ENCODE results near the gene SMARCC1. TPM values are rescaled to one million over a fixed set of nuclear protein-coding genes. Genes with fewer than 3 reads are reported as not detected.
"Not testable (repeated sequence)": the region's sequence is repeated elsewhere in the genome, so short reads cannot be mapped to it uniquely, and the experiment has no call there.

SMARCC1 gene
- total RNA-seq (2021; fragmentation: NEBNext Ultra II Directional; extraction: Animal tissue kit (Norgen Biotek cat#: 25700)): 10 to 100 TPM; 65.8 to 81.9 (median 69.2) TPM
- long read RNA-seq, full-length matches to known transcripts: 1 of 35 reads
- long read RNA-seq, partial matches to known transcripts: 22 of 35 reads
- long read RNA-seq, other reads (novel, unspliced or antisense): 12 of 35 reads

DNA sequence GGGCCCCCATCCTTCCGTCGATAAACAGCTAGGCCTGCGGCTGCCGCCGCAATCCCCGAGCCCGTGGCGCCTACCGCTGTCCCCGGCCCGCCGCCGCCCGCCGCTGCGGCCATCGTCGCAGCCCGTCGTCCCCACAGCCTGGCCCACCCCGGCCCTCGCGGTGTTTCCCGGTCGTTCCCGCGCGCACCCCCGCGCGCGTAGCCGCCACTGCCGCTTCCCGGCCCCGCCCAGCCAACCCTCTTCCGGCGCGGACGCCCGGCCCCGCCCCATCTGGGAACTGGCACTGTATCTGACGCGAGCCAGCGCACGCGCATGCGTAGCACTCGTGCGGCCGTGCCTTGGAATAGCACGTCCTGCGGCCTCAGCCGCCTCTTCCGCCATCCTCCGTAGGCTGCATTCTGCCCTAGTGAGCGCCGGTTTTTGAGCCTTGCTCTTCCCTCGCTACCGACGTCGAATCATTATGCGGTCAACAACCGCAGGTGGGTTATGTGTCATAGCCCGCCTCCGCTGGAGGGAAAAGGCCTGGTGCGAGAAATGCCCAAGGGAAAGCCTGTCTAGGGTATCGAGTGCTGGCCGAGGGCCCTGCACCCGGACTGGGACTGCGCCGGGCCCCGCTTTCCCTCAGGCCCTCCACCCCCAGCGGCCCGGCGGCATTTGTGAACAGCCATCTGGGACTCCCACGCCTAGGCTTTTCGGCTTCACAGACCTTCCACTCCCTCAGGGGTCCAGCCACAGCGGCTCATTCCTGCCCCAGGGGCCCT is at the start of gene SMARCC1:
TSS of gene SMARCC1 (minus strand) at position 209 of the 761 bp plus-strand sequence. CDS start at position 113, 96 bp downstream.
- Mint-ChIP-seq H3K9me3 (no peaks in the 10 kb centered on the region), H3K4me3 (peak within 1 kb of the TSS; percentile 98), H3K27me3 (ENCODE audit: insufficient read depth) (peaks cover 8% of the 10 kb centered on the region), H3K4me1 (ENCODE audit: low read depth) (peaks cover 23% of the 10 kb centered on the region), H3K36me3 (ENCODE audit: low read depth) (no peaks in the 10 kb centered on the region), H3K27ac (peak within 1 kb of the TSS; percentile 99)
- peak; percentile 97 for DNase-seq
- TF ChIP-seq, protein P1, sequence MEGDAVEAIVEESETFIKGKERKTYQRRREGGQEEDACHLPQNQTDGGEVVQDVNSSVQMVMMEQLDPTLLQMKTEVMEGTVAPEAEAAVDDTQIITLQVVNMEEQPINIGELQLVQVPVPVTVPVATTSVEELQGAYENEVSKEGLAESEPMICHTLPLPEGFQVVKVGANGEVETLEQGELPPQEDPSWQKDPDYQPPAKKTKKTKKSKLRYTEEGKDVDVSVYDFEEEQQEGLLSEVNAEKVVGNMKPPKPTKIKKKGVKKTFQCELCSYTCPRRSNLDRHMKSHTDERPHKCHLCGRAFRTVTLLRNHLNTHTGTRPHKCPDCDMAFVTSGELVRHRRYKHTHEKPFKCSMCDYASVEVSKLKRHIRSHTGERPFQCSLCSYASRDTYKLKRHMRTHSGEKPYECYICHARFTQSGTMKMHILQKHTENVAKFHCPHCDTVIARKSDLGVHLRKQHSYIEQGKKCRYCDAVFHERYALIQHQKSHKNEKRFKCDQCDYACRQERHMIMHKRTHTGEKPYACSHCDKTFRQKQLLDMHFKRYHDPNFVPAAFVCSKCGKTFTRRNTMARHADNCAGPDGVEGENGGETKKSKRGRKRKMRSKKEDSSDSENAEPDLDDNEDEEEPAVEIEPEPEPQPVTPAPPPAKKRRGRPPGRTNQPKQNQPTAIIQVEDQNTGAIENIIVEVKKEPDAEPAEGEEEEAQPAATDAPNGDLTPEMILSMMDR (IDR thresholded peaks at IDR 0.05): no peak; the same call in 1 of the 2 replicates

DNA sequence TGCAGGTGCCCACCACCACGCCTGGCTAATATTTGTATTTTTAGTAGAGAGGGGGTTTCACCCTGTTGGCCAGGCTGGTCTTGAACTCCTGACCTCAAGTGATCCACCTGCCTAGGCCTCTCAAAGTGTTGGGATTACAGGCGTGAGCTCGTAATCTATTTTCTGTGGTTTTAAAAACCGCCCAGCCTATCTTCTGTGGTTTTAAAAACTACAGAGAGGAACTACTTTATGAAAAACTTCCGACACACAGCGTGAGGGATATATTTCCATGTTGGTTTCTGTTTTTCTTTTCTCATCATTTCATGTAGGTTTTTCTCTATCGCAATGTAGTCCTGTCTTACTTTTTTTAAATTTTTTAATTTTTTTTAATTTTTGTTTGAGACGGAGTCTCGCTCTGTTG is 47.8 kb upstream of the SMARCC1 start:
- H3K27ac Mint-ChIP-seq; H3K27me3 Mint-ChIP-seq (ENCODE audit: insufficient read depth); H3K4me3 Mint-ChIP-seq; DNase-seq; H3K9me3 Mint-ChIP-seq: not testable (repeated sequence)
- Mint-ChIP-seq H3K4me1 (ENCODE audit: low read depth) (peaks cover 22% of the 10 kb centered on the region), H3K36me3 (ENCODE audit: low read depth) (peaks cover 35% of the 10 kb centered on the region)

DNA sequence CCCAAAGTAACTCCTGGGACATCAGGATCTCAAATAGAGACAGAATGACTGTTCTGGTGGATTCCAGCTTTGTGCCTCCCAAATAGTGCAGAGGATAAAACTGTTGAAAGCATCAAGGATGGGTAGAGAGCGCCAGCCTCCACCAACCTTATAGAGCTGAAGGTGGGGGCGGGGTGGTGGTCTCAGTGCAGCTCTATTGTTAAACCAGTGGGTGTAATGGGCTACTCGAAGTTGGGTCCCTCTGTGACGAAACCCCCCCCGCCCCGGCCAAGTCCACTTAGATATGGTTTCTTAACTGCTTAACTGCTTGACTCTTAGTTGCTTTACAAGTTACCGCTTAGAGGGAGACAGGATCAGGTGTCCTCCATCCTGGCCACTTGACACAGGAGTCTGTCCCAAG is 43.9 kb upstream of the SMARCC1 start:
- Mint-ChIP-seq H3K27me3 (ENCODE audit: insufficient read depth) (no peaks in the 10 kb centered on the region; the same call in 1 of the 2 replicates), H3K4me1 (ENCODE audit: low read depth) (peaks cover 26% of the 10 kb centered on the region), H3K4me3 (peak overlapping the region; percentile 96), H3K36me3 (ENCODE audit: low read depth) (peaks cover 18% of the 10 kb centered on the region), H3K9me3 (no peaks in the 10 kb centered on the region), H3K27ac (peak overlapping the region; percentile 80)
- TF ChIP-seq, protein P1 (IDR thresholded peaks at IDR 0.05): no peak
- no peak for DNase-seq

DNA sequence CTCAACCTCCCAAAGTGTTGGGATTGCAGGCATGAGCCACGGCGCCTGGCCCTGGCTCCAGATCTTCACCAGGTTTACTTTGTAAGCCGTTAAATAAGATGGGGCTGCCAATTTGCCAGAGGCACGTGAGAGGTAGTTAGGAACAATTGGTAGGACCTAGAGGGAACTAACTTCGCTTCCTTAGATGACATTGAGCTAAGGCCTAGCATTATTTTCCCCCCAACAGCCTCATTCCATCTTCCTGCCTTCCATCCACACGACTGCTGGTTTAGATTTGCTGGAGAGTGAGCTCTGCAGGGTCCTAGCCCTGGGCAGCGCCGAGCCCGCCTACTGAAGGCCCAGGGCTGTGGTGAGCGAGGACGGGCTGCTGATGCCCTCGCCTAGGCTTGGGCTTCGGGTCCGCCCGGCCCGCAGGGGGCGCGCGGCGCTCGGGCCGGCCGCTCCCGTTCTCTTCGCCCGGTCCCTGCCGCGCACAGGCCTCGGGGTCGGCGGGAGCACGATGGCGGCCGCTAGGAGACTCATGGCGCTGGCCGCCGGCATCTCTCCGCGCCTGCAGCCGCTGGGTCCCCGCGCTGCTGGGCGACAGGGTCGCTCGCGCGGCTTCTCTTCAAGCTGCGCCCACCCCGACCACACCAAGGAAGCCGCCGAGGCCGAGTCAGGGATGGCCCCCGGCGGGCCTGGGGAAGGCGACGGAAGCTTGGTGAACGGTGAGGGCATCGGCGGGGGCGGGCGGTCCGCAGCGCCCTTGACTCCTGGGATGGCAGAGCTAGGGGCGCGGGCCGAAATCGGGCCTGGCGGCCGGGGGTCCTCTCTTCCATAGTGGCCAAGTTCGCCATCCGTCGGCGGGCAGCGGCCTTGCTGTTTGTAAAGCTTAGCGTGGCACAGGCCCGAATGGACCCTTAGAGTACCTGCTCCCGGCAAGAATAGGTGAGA is 43.1 kb upstream of the SMARCC1 start:
- TF ChIP-seq, protein P1 (IDR thresholded peaks at IDR 0.05): peak; percentile 91
- peak; percentile 69 for DNase-seq
- Mint-ChIP-seq H3K27me3 (ENCODE audit: insufficient read depth) (no peaks in the 10 kb centered on the region; the same call in 1 of the 2 replicates), H3K36me3 (ENCODE audit: low read depth) (peaks cover 18% of the 10 kb centered on the region), H3K4me1 (ENCODE audit: low read depth) (peaks cover 26% of the 10 kb centered on the region), H3K27ac (peak overlapping the region; percentile 80), H3K4me3 (peak overlapping the region; percentile 96), H3K9me3 (no peaks in the 10 kb centered on the region)

DNA sequence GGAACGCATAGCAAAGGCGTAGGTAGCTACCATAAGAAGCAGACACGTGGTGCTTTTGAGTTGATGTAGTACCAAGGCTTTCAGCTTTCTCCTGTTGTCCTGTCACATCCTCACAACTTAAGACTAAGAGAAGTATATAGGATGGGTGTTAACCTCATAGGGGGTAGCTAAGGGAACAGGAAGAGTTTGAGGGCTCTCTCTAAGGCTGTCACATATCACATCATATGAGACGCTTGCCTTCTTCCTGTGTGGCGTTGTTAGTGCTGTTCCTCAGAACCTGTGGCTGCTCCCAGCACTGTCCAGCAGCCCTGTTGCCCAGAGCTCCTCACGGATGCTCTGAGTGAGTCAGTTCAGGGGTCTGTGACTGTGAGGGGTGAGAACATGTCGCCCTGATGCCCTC is 35.9 kb upstream of the SMARCC1 start:
- H3K27ac Mint-ChIP-seq: no peak overlapping the region
- H3K9me3 Mint-ChIP-seq: no peaks in the 10 kb centered on the region
- TF ChIP-seq, protein P1 (IDR thresholded peaks at IDR 0.05): no peak
- no peak for DNase-seq
- H3K4me1 Mint-ChIP-seq (ENCODE audit: low read depth): no peaks in the 10 kb centered on the region
- H3K27me3 Mint-ChIP-seq (ENCODE audit: insufficient read depth): no peaks in the 10 kb centered on the region; the same call in 1 of the 2 replicates
- no peak overlapping the region for H3K4me3 Mint-ChIP-seq
- H3K36me3 Mint-ChIP-seq (ENCODE audit: low read depth): no peaks in the 10 kb centered on the region; the same call in 1 of the 2 replicates

Measured in HFFc6 (cell line).